Parietal lobe (tissue), 2 donors: ENCODE measurements around the gene E2F3. TPM values are rescaled to one million over a fixed set of nuclear protein-coding genes. Genes with fewer than 3 reads are reported as not detected.

ENCODE experiments used
- small RNA-seq: library from RNA; depleted of rRNA; stranded (forward); fragments of <200 nt; gene quantifications from one replicate; pipeline ENCODE3, GENCODE V24; 2014; ENCODE audit warnings: low replicate concordance
- total RNA-seq: library from RNA; depleted of rRNA; stranded (reverse); fragments of >200 nt; gene quantifications from one replicate; pipeline ENCODE4 v1.2.3, GENCODE V29; 2014

Gene E2F3
- 6.6 TPM for total RNA-seq

DNA sequence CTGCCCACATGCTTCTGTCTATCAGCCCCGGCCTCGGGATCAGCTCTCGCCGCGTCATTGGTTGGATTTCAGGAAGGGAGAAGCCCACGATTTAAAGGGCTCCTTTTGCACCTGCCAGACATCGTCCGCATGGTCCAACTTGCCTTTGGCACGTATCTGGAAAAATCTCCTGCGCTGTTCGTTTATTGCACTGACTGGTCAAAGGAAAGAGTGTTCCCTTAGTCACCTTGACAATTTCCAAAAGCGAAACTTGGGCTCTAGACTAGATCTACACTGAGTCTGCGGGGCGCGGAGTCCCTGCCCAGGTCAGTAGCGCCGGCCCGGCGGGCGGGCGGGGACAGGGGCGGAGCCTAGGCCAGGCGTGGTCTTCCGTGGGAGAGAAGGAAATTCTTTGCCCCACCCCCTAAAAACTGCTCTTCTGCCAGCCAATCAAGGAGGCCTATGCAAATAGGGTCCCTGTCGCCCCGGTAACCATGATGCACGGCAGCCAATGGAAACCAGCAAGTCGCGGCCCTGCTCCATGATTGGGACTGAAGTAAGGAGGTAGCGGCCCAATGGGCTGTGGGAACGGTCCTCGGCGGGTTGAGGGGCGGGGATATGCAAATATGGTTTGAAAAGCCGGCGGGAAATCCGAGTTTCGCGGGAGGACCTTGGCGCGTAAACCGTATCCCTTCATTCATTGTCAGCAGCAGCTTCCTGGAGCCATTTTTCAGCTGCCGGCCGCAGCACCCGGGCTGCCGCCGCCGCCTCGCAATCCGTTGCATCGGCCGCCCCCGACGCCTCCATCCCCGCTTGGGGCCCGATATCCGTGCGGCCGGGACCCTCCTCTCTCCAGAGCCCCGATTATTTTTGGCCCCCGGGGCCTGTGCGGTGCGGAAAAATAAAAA lies at the start of gene E2F3:
Gene E2F3, plus strand, starts transcription at position 675 of the 887 bp plus-strand sequence. CDS start 354 bp downstream, outside the sequence.

GRCh38 chr6:20534295-20535262 lies 132.9 kb downstream of the E2F3 start, which contains the start of gene CDKAL1:
Gene CDKAL1 (plus strand): TSS chr6:20534457. CDS start chr6:20546351, 11,894 bp downstream.

Small RNAs within 50 kb of the gene (small RNA-seq; reads per million reads assigned to genes)
- gene RF00019 (not detected), gene RNU6-141P (not detected)

Other genes starting within 250 kb of the E2F3 start
- 2.8 TPM for gene MBOAT1, start 189.4 kb upstream of the E2F3 start, total RNA-seq
- 39.4 TPM for gene CDKAL1, start 132.6 kb downstream of the E2F3 start, total RNA-seq